ENCODE measurements around the gene POLR3A.
"Not testable (repeated sequence)": the region's sequence is repeated elsewhere in the genome, so short reads cannot be mapped to it uniquely, and the experiment has no call there.

POLR3A gene

DNA sequence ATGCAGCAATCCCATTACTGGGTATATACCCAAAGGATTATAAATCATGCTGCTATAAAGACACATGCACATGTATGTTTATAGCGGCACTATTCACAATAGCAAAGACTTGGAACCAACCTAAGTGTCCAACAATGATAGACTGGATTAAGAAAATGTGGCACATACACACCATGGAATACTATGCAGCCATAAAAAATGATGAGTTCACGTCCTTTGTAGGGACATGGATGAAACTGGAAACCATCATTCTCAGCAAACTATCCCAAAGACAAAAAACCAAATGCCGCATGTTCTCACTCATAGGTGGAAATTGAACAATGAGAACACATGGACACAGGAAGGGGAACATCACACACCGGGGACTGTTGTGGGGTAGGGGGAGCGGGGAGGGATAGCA, 30.5 kb downstream of the POLR3A start:
- H3K4me1 ChIP-seq (ENCODE audit: control extremely low read depth in 1 of 4, control insufficient read depth in 4 of 4, insufficient read depth in 4 of 4, low read length in 3 of 4); H3K4me3 ChIP-seq (ENCODE audit: control insufficient read depth in 1 of 7, extremely low read depth in 1 of 7, insufficient read depth in 4 of 7, low read depth in 2 of 7, low read length in 6 of 7); H3K9me3 ChIP-seq (ENCODE audit: control extremely low read depth in 1 of 5, control insufficient read depth in 4 of 5, insufficient read depth in 2 of 5, low read depth in 1 of 5, low read length in 4 of 5); H3K27me3 ChIP-seq (replicated peaks in 2 of 5; ENCODE audit: control insufficient read depth in 4 of 5, insufficient read depth in 5 of 5, low read length in 4 of 5); DNase-seq; CTCF ChIA-PET; POLR2A ChIA-PET; H3K27ac ChIP-seq (ENCODE audit: insufficient read depth in 1 of 2, low read depth in 1 of 2, low read length in 2 of 2, poor library complexity in 1 of 2, severe bottlenecking in 2 of 2): not testable (repeated sequence)
- peaks cover 23 to 52% (median 39%) of the 10 kb centered on the region in 4 experiments for H3K36me3 ChIP-seq (ENCODE audit: control insufficient read depth in 4 of 4, insufficient read depth in 4 of 4, low read length in 3 of 4)
- WGBS (ENCODE audit: insufficient coverage), result no CpG with 5 or more reads among the region's 5 CpGs

DNA sequence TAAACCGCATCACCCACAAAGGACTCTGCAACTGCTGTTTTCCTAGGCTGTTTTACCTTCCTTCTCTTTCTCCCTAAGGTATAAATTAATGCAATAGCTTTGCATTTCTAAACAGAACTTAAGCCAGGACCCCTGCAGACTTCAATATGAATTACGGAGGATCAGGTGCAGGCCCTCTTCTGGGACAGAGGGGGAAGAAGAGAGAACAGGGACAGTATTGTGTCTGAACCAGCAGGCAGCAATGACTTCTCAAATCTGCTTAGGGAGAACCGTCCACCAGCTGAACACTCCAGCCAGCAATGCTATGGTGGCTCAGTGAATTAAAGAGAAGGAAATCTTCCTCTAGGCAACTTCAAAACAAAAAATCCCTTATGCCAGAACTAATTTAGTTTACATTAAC, 35.7 kb downstream of the POLR3A start:
- Histone ChIP-seq H3K36me3 (ENCODE audit: control insufficient read depth in 4 of 4, insufficient read depth in 4 of 4, low read length in 3 of 4) (peaks cover 13 to 53% (median 41%) of the 10 kb centered on the region in 4 experiments), H3K4me3 (ENCODE audit: control insufficient read depth in 1 of 7, extremely low read depth in 1 of 7, insufficient read depth in 4 of 7, low read depth in 2 of 7, low read length in 6 of 7) (no peak overlapping the region), H3K4me1 (ENCODE audit: control extremely low read depth in 1 of 4, control insufficient read depth in 4 of 4, insufficient read depth in 4 of 4, low read length in 3 of 4) (no peaks in the 10 kb centered on the region), H3K27ac (ENCODE audit: insufficient read depth in 1 of 2, low read depth in 1 of 2, low read length in 2 of 2, poor library complexity in 1 of 2, severe bottlenecking in 2 of 2) (no peak overlapping the region), H3K9me3 (ENCODE audit: control extremely low read depth in 1 of 5, control insufficient read depth in 4 of 5, insufficient read depth in 2 of 5, low read depth in 1 of 5, low read length in 4 of 5) (no peaks in the 10 kb centered on the region), H3K27me3 (replicated peaks in 2 of 5; ENCODE audit: control insufficient read depth in 4 of 5, insufficient read depth in 5 of 5, low read length in 4 of 5) (no peaks in the 10 kb centered on the region)
- no peak for DNase-seq
- CTCF ChIA-PET, result no interaction called here
- WGBS (ENCODE audit: insufficient coverage), result 100% methylated on average over 1 of the region's 3 CpGs
- POLR2A ChIA-PET, result no interaction called here

DNA sequence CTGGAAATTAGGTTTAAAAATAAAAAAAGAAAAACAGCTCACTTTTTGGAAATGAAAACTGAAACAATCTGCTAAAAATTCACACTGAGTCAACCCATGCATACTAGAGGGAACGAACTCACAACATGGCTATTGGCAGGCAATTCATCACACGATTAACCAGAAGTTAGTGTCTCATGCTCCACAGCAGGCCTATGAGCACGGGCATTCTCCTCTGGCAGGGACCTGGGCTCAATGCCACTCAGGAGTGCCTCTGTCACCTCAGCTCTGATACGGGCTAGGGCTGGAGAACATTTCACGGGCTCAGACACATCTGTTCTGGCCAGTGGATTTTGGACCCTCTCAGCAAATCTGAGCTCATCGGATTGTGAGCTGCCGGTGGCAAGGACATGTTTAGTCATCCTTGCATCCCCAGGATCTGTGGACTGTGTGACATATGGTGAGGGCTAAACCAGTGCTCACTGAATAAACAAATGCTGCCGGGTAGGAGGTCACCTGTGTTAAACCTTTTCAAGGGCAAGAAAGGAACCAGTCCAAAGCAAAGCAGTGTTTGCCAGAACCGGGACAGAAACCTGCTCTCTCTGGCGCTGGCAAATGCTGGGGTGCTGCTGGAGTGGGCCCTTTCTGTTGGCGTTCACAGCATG, 40.1 kb downstream of the POLR3A start:
- Histone ChIP-seq H3K4me3 (ENCODE audit: control insufficient read depth in 1 of 7, extremely low read depth in 1 of 7, insufficient read depth in 4 of 7, low read depth in 2 of 7, low read length in 6 of 7) (no peak overlapping the region), H3K27ac (ENCODE audit: insufficient read depth in 1 of 2, low read depth in 1 of 2, low read length in 2 of 2, poor library complexity in 1 of 2, severe bottlenecking in 2 of 2) (no peak overlapping the region), H3K27me3 (replicated peaks in 2 of 5; ENCODE audit: control insufficient read depth in 4 of 5, insufficient read depth in 5 of 5, low read length in 4 of 5) (no peaks in the 10 kb centered on the region), H3K4me1 (ENCODE audit: control extremely low read depth in 1 of 4, control insufficient read depth in 4 of 4, insufficient read depth in 4 of 4, low read length in 3 of 4) (no peaks in the 10 kb centered on the region), H3K9me3 (ENCODE audit: control extremely low read depth in 1 of 5, control insufficient read depth in 4 of 5, insufficient read depth in 2 of 5, low read depth in 1 of 5, low read length in 4 of 5) (no peaks in the 10 kb centered on the region), H3K36me3 (ENCODE audit: control insufficient read depth in 4 of 4, insufficient read depth in 4 of 4, low read length in 3 of 4) (peaks cover 27 to 88% (median 75%) of the 10 kb centered on the region in 4 experiments)
- no peak for DNase-seq
- CTCF ChIA-PET, result interaction anchor here (1.0 kb wide), 1 partner anchor 16 kb away, joined by 3 read pairs; no protein-coding TSS in a partner anchor
- POLR2A ChIA-PET, result no interaction called here
- 98% methylated on average over 11 of the region's 11 CpGs for WGBS (ENCODE audit: insufficient coverage)

DNA sequence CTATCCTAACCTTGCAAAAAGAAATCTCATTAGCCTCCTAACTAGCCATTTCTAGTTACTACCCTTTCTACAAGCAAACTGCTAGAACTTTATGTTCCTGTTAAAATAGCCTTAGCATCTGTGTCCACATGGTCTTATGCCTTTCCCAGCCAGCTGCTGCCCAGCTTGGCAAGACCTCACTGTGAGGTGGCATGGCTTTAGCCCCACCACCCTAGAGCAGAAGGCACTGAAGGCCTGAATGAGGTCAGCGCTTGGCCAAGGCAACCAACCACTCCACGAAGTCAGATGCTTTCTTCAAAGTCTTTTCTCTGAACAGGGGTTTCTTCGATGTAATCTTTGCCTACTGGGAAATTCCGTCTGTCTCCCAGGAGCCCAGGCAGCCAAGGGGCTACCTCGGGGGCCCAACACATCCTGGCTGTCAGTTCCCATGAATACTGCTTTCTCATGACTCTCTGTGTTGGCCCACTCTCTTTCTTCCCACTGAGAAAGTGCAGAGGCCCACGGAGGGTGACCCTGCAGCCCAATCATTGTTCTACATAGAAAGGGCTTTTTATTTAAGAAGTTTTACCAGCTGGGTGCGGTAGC, 41.6 kb downstream of the POLR3A start:
- ChIA-PET POLR2A (no interaction called here), CTCF (interaction anchor here (1.0 to 1.1 kb wide), 2 partner anchors 12 to 15 kb away, joined by 3 read pairs; no protein-coding TSS in a partner anchor)
- DNase-seq, result no peak
- H3K27ac ChIP-seq (ENCODE audit: insufficient read depth in 1 of 2, low read depth in 1 of 2, low read length in 2 of 2, poor library complexity in 1 of 2, severe bottlenecking in 2 of 2), result no peak overlapping the region
- H3K4me3 ChIP-seq (ENCODE audit: control insufficient read depth in 1 of 7, extremely low read depth in 1 of 7, insufficient read depth in 4 of 7, low read depth in 2 of 7, low read length in 6 of 7), result no peak overlapping the region
- no peaks in the 10 kb centered on the region for H3K9me3 ChIP-seq (ENCODE audit: control extremely low read depth in 1 of 5, control insufficient read depth in 4 of 5, insufficient read depth in 2 of 5, low read depth in 1 of 5, low read length in 4 of 5)
- peaks cover 30 to 88% (median 77%) of the 10 kb centered on the region in 4 experiments for H3K36me3 ChIP-seq (ENCODE audit: control insufficient read depth in 4 of 4, insufficient read depth in 4 of 4, low read length in 3 of 4)
- no peaks in the 10 kb centered on the region for H3K4me1 ChIP-seq (ENCODE audit: control extremely low read depth in 1 of 4, control insufficient read depth in 4 of 4, insufficient read depth in 4 of 4, low read length in 3 of 4)
- no peaks in the 10 kb centered on the region for H3K27me3 ChIP-seq (replicated peaks in 2 of 5; ENCODE audit: control insufficient read depth in 4 of 5, insufficient read depth in 5 of 5, low read length in 4 of 5)
- 98% methylated on average over 6 of the region's 7 CpGs for WGBS (ENCODE audit: insufficient coverage)

DNA sequence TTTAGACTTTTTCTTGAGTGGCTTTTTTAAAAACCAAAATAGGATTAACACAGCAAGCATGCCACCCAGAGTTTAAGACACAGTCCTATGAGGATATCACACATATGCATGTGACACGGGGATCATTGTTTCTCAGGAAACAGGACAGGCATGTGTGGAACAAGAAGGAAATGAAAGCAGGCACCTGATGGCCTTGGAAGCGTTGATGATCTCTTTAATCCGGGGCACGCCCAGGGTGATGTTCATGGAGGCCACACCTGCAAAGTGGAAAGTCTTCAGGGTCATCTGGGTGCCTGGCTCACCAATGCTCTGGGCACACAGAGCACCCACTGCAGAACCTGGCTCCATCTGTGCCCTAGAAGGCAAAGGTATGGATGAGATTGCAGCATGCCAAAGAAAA, 44.3 kb downstream of the POLR3A start:
- CTCF ChIA-PET, result no interaction called here
- H3K36me3 ChIP-seq (ENCODE audit: control insufficient read depth in 4 of 4, insufficient read depth in 4 of 4, low read length in 3 of 4), result peaks cover 39 to 88% (median 85%) of the 10 kb centered on the region in 4 experiments
- DNase-seq, result no peak
- H3K27ac ChIP-seq (ENCODE audit: insufficient read depth in 1 of 2, low read depth in 1 of 2, low read length in 2 of 2, poor library complexity in 1 of 2, severe bottlenecking in 2 of 2), result no peak overlapping the region
- POLR2A ChIA-PET, result no interaction called here
- H3K4me1 ChIP-seq (ENCODE audit: control extremely low read depth in 1 of 4, control insufficient read depth in 4 of 4, insufficient read depth in 4 of 4, low read length in 3 of 4), result no peaks in the 10 kb centered on the region
- WGBS (ENCODE audit: insufficient coverage), result 100% methylated on average over 4 of the region's 4 CpGs
- no peaks in the 10 kb centered on the region for H3K9me3 ChIP-seq (ENCODE audit: control extremely low read depth in 1 of 5, control insufficient read depth in 4 of 5, insufficient read depth in 2 of 5, low read depth in 1 of 5, low read length in 4 of 5)
- H3K27me3 ChIP-seq (replicated peaks in 2 of 5; ENCODE audit: control insufficient read depth in 4 of 5, insufficient read depth in 5 of 5, low read length in 4 of 5), result no peaks in the 10 kb centered on the region
- H3K4me3 ChIP-seq (ENCODE audit: control insufficient read depth in 1 of 7, extremely low read depth in 1 of 7, insufficient read depth in 4 of 7, low read depth in 2 of 7, low read length in 6 of 7), result no peak overlapping the region

DNA sequence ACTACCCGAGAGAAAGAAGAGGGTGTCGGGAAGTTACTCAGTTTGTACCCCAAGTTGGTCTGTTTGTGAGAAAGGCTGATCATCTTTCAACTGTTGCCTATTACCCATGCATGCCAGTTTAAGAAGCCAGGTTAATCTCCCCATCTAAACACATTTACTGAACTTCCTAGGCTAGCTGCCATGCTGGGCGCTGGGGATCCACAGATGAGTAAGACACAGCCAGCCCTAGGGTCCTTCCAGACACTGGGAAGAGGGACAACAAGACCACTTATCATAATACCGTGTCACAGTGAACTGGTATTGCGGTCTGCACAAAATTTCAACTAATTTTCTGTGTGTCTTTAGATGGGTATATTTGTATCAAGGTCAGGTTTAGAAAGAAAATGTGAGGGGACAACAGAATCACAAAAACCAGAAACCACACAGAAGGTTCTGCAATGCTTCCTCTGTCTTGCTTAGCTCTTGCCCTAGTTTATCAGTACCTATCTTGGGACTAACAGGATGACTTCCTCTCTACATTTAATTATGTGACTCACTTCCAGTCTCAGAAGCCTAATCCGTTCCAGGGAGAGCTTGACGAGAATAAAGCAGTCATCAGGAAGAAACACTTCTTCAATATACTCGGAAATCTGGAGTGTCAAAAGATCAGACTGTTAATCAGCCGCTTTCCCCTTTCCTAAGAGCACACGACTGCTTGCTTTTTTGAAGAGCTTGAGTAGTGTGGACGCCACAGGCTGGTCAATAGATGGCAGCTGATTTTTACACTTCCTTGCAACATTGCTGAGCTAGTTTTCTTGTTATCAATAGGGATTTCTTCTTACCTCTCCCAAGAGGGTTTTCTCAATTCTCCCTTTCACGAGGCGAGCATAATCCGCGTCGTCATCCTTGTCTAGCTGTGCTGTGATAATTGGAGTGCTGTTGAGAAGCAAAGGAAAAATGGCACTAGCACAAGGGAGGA, 45.7 kb downstream of the POLR3A start:
- Histone ChIP-seq H3K9me3 (ENCODE audit: control extremely low read depth in 1 of 5, control insufficient read depth in 4 of 5, insufficient read depth in 2 of 5, low read depth in 1 of 5, low read length in 4 of 5) (no peaks in the 10 kb centered on the region), H3K4me3 (ENCODE audit: control insufficient read depth in 1 of 7, extremely low read depth in 1 of 7, insufficient read depth in 4 of 7, low read depth in 2 of 7, low read length in 6 of 7) (no peak overlapping the region), H3K36me3 (ENCODE audit: control insufficient read depth in 4 of 4, insufficient read depth in 4 of 4, low read length in 3 of 4) (peaks cover 41 to 87% (median 82%) of the 10 kb centered on the region in 4 experiments), H3K27me3 (replicated peaks in 2 of 5; ENCODE audit: control insufficient read depth in 4 of 5, insufficient read depth in 5 of 5, low read length in 4 of 5) (no peaks in the 10 kb centered on the region), H3K27ac (ENCODE audit: insufficient read depth in 1 of 2, low read depth in 1 of 2, low read length in 2 of 2, poor library complexity in 1 of 2, severe bottlenecking in 2 of 2) (no peak overlapping the region), H3K4me1 (ENCODE audit: control extremely low read depth in 1 of 4, control insufficient read depth in 4 of 4, insufficient read depth in 4 of 4, low read length in 3 of 4) (no peaks in the 10 kb centered on the region)
- CTCF ChIA-PET, result interaction anchor here (0.8 kb wide), 1 partner anchor 9 kb away, joined by 3 read pairs; no protein-coding TSS in a partner anchor
- POLR2A ChIA-PET, result no interaction called here
- WGBS (ENCODE audit: insufficient coverage), result 84% methylated on average over 13 of the region's 16 CpGs
- no peak for DNase-seq

DNA sequence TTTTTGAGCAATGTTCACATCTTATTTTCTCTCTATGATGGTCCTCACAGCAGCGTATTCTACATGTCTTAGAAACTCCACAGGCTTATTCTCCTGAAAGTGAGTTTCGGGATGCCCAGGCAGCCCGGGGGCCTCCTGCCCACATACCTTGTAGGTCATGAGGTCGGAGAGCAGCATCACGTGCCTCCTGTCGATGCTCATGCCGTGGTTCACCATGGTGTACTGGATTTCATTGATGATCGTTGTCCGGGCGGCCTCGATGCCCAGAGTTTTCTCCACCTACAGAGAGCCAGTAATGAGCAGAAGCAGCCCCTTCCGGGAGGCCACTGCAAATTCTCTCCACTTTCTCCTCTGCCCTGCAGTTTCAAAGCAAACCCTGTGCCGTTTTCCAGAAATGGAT, 48.0 kb downstream of the POLR3A start:
- CTCF ChIA-PET, result no interaction called here

More for the DNA sequence above, 48.0 kb downstream of the POLR3A start:
- H3K36me3 ChIP-seq (ENCODE audit: control insufficient read depth in 4 of 4, insufficient read depth in 4 of 4, low read length in 3 of 4), result peaks cover 36 to 89% (median 82%) of the 10 kb centered on the region in 4 experiments
- no peak for DNase-seq
- POLR2A ChIA-PET, result no interaction called here
- H3K27ac ChIP-seq (ENCODE audit: insufficient read depth in 1 of 2, low read depth in 1 of 2, low read length in 2 of 2, poor library complexity in 1 of 2, severe bottlenecking in 2 of 2), result no peak overlapping the region
- H3K27me3 ChIP-seq (replicated peaks in 2 of 5; ENCODE audit: control insufficient read depth in 4 of 5, insufficient read depth in 5 of 5, low read length in 4 of 5), result no peaks in the 10 kb centered on the region
- H3K4me3 ChIP-seq (ENCODE audit: control insufficient read depth in 1 of 7, extremely low read depth in 1 of 7, insufficient read depth in 4 of 7, low read depth in 2 of 7, low read length in 6 of 7), result no peak overlapping the region
- WGBS (ENCODE audit: insufficient coverage), result 100% methylated on average over 13 of the region's 13 CpGs
- H3K4me1 ChIP-seq (ENCODE audit: control extremely low read depth in 1 of 4, control insufficient read depth in 4 of 4, insufficient read depth in 4 of 4, low read length in 3 of 4), result no peaks in the 10 kb centered on the region
- no peaks in the 10 kb centered on the region for H3K9me3 ChIP-seq (ENCODE audit: control extremely low read depth in 1 of 5, control insufficient read depth in 4 of 5, insufficient read depth in 2 of 5, low read depth in 1 of 5, low read length in 4 of 5)
